ENCODE results near the gene NFKBIA.

DNA sequence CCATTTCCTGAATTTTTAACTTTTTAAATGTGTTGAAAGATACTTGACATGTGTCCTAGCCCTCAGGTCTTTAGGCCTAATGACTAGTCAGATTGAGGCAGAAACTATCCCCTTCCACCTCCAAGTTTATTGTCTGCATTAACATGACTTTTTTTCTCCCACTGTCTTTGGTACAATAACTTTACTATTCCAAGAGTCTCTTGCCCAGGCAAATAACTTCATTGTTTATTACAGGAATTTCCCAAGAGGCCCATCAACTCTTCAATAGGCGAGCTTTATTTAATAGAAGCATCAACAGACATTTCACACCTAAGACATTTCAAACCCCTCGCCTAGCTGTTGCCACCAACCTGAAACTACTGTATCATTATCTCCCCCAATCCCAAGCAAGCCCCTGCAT, 10.7 kb downstream of the NFKBIA start:
- TF ChIP-seq, protein P1, sequence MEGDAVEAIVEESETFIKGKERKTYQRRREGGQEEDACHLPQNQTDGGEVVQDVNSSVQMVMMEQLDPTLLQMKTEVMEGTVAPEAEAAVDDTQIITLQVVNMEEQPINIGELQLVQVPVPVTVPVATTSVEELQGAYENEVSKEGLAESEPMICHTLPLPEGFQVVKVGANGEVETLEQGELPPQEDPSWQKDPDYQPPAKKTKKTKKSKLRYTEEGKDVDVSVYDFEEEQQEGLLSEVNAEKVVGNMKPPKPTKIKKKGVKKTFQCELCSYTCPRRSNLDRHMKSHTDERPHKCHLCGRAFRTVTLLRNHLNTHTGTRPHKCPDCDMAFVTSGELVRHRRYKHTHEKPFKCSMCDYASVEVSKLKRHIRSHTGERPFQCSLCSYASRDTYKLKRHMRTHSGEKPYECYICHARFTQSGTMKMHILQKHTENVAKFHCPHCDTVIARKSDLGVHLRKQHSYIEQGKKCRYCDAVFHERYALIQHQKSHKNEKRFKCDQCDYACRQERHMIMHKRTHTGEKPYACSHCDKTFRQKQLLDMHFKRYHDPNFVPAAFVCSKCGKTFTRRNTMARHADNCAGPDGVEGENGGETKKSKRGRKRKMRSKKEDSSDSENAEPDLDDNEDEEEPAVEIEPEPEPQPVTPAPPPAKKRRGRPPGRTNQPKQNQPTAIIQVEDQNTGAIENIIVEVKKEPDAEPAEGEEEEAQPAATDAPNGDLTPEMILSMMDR (IDR thresholded peaks at IDR 0.05; ENCODE audit: low read depth, low read length) = no peak
- no peak for TF ChIP-seq EZH2phosphoT487 (IDR thresholded peaks at IDR 0.05; ENCODE audit: low read depth)

Data from OCI-LY3 (cell line).